Fibroblast of skin of scalp (primary cell): Measurements from ENCODE around the gene CENPVL1. TPM values are rescaled to one million over a fixed set of nuclear protein-coding genes. Genes with fewer than 3 reads are reported as not detected.
A peak's percentile ranks its signal among the peaks of the same experiment; 100 is the strongest.
"Not testable (repeated sequence)": the region's sequence is repeated elsewhere in the genome, so short reads cannot be mapped to it uniquely, and the experiment has no call there.

Experiments used
- DNase-seq: peaks from one replicate; pipeline ENCODE4 v3.0.0-alpha.2; 2013
- polyA plus RNA-seq, 2 experiments: library from polyadenylated mRNA; unstranded; fragments of 120-200 nt; gene quantifications; one replicate each; pipeline ENCODE4 v1.2.1, GENCODE V29; 2013; ENCODE audit not compliant: insufficient read length in 2 of 2

The CENPVL1 gene
- polyA plus RNA-seq (2013, experiment 1 of 2; ENCODE audit: insufficient read length) = not detected
- not detected for polyA plus RNA-seq (2013, experiment 2 of 2; ENCODE audit: insufficient read length)

GRCh38 chrX:51710277-51711164 lies at the start of gene CENPVL1:
TSS of gene CENPVL1 (plus strand) at chrX:51710512. CDS start at chrX:51710512, 0 bp downstream.
- not testable (repeated sequence) for DNase-seq

- DNase-seq = no peak
Measured at GRCh38 chrX:51665981-51666380, 44.3 kb upstream of the CENPVL1 start.

- not testable (repeated sequence) for DNase-seq
Measured at GRCh38 chrX:51679689-51680433, 30.5 kb upstream of the CENPVL1 start.

GRCh38 chrX:51681808-51682719 lies 28.2 kb upstream of the CENPVL1 start:
- not testable (repeated sequence) for DNase-seq

- DNase-seq = not testable (repeated sequence)
Measured at GRCh38 chrX:51682720-51683062, 27.6 kb upstream of the CENPVL1 start, which contains the start of gene CENPVL2. TSS of gene CENPVL2 (minus strand) at chrX:51682831. CDS start at chrX:51682831, 0 bp downstream.

- no peak for DNase-seq
Measured at GRCh38 chrX:51694254-51694653, 16.1 kb upstream of the CENPVL1 start.

GRCh38 chrX:51697397-51697796 lies 12.9 kb upstream of the CENPVL1 start:
- no peak for DNase-seq

GRCh38 chrX:51712943-51713647 lies 2.8 kb downstream of the CENPVL1 start:
- not testable (repeated sequence) for DNase-seq

GRCh38 chrX:51728202-51728601 lies 17.9 kb downstream of the CENPVL1 start:
- no peak for DNase-seq

GRCh38 chrX:51737091-51737490 lies 26.8 kb downstream of the CENPVL1 start:
- no peak for DNase-seq

- DNase-seq = no peak
Measured at GRCh38 chrX:51742586-51742985, 32.3 kb downstream of the CENPVL1 start.

GRCh38 chrX:51743179-51743957 lies 33.1 kb downstream of the CENPVL1 start, which contains the start of gene GSPT2:
TSS of gene GSPT2 (plus strand) at chrX:51743442. CDS start at chrX:51743627, 185 bp downstream.
- peak; percentile 81 for DNase-seq

- no peak for DNase-seq
Measured at GRCh38 chrX:51747671-51748070, 37.4 kb downstream of the CENPVL1 start.

GRCh38 chrX:51759055-51759839 lies 48.9 kb downstream of the CENPVL1 start:
- DNase-seq = no peak

GRCh38 chrX:51760657-51761056 lies 50.3 kb downstream of the CENPVL1 start:
- no peak for DNase-seq
